GM23248 (cell line): ENCODE results near the gene UBAC1. TPM values are rescaled to one million over a fixed set of nuclear protein-coding genes. Genes with fewer than 3 reads are reported as not detected.

Experiments
- DNase-seq: peaks from one replicate; pipeline ENCODE4 v3.0.0-alpha.2; 2015
- H2AFZ ChIP-seq: fragments of 200-600 bp; sonication (generic); 2 replicates; pipeline ENCODE4 v1.6.1; 2016; ENCODE audit warnings: antibody characterized with exemption
- H3F3A ChIP-seq: fragments of 200-600 bp; sonication (generic); 2 replicates; pipeline ENCODE4 v1.6.1; 2016; ENCODE audit warnings: mild to moderate bottlenecking, antibody characterized with exemption, mixed run types; ENCODE audit not compliant: insufficient read depth
- H3K27ac ChIP-seq: fragments of 200-600 bp; sonication (generic); 2 replicates; pipeline ENCODE4 v1.5.1; 2016; ENCODE audit warnings: mild to moderate bottlenecking
- H3K27me3 ChIP-seq: fragments of 200-600 bp; sonication (generic); replicated peaks from 2 replicates; pipeline ENCODE4 v1.6.1; 2016; ENCODE audit warnings: mild to moderate bottlenecking; ENCODE audit not compliant: insufficient read depth
- H3K36me3 ChIP-seq: fragments of 200-600 bp; sonication (generic); 2 replicates; pipeline ENCODE4 v1.6.1; 2016; ENCODE audit warnings: low read depth, mild to moderate bottlenecking
- H3K4me1 ChIP-seq: fragments of 200-600 bp; sonication (generic); 2 replicates; pipeline ENCODE4 v1.6.1; 2016; ENCODE audit warnings: mild to moderate bottlenecking; ENCODE audit not compliant: insufficient read depth
- H3K4me2 ChIP-seq: fragments of 200-600 bp; sonication (generic); one replicate; pipeline ENCODE4 v1.6.1; 2016; ENCODE audit warnings: mild to moderate bottlenecking; ENCODE audit not compliant: unreplicated experiment
- H3K4me3 ChIP-seq: fragments of 200-600 bp; sonication (generic); 2 replicates; pipeline ENCODE4 v1.5.1; 2016; ENCODE audit warnings: mild to moderate bottlenecking
- H3K79me2 ChIP-seq: fragments of 200-600 bp; sonication (generic); 2 replicates; pipeline ENCODE4 v1.6.1; 2016; ENCODE audit warnings: mild to moderate bottlenecking; ENCODE audit not compliant: insufficient read depth
- H3K9ac ChIP-seq: fragments of 200-600 bp; sonication (generic); 2 replicates; pipeline ENCODE4 v1.6.1; 2016; ENCODE audit warnings: mild to moderate bottlenecking
- H3K9me2 ChIP-seq: fragments of 200-600 bp; sonication (generic); 2 replicates; pipeline ENCODE4 v1.6.1; 2016; ENCODE audit warnings: mixed run types, mild to moderate bottlenecking, moderate library complexity; ENCODE audit not compliant: insufficient read depth
- H3K9me3 ChIP-seq: fragments of 200-600 bp; sonication (generic); one replicate; pipeline ENCODE4 v1.6.1; 2017; ENCODE audit warnings: low read depth
- H4K20me1 ChIP-seq: fragments of 200-600 bp; sonication (generic); 2 replicates; pipeline ENCODE4 v1.6.0; 2016; ENCODE audit not compliant: insufficient read depth
- EZH2 ChIP-seq: fragments of 200-600 bp; sonication (generic); IDR thresholded peaks from 2 replicates; pipeline ENCODE4 v1.6.1; 2018; ENCODE audit warnings: antibody characterized with exemption, mild to moderate bottlenecking; ENCODE audit not compliant: insufficient read depth, poor library complexity, severe bottlenecking
- EZH2phosphoT487 ChIP-seq: fragments of 200-600 bp; sonication (generic); IDR thresholded peaks from 2 replicates; pipeline ENCODE4 v1.6.1; 2018; ENCODE audit warnings: antibody characterized with exemption, moderate library complexity, mild to moderate bottlenecking, low read depth; ENCODE audit not compliant: insufficient read depth
- WGBS, 2 experiments: methylation state at CpG; one replicate each; pipeline ENCODE4 v1.1.6; 2015 to 2017; ENCODE audit warnings: low lambda C conversion rate in 2 of 2, low coverage in 1 of 2; ENCODE audit errors: missing lambda C conversion rate in 2 of 2; 5-methylcytosine and 5-hydroxymethylcytosine counted together
- in situ Hi-C: fragments of 300-500 bp; cut with MboI; formaldehyde crosslinking; loops from 2 replicates; pipeline ENCODE4 v1.15.0; 2020
- polyA plus RNA-seq: library from polyadenylated mRNA; unstranded; fragments of >200 nt; fragmentation: Nextera tagmentation; extraction: Ambion mirVana; gene quantifications from 2 replicates; pipeline ENCODE4 v1.2.1, GENCODE V29; 2016
- total RNA-seq: library from RNA; depleted of rRNA; stranded (reverse); fragments of >200 nt; shearing (Covaris generic); gene quantifications from 2 replicates; pipeline ENCODE4 v1.2.3, GENCODE V29; 2014

UBAC1 gene
- total and polyA plus RNA-seq, 2 experiments from 2014 or later, result 29.4 to 45.9 TPM

DNA sequence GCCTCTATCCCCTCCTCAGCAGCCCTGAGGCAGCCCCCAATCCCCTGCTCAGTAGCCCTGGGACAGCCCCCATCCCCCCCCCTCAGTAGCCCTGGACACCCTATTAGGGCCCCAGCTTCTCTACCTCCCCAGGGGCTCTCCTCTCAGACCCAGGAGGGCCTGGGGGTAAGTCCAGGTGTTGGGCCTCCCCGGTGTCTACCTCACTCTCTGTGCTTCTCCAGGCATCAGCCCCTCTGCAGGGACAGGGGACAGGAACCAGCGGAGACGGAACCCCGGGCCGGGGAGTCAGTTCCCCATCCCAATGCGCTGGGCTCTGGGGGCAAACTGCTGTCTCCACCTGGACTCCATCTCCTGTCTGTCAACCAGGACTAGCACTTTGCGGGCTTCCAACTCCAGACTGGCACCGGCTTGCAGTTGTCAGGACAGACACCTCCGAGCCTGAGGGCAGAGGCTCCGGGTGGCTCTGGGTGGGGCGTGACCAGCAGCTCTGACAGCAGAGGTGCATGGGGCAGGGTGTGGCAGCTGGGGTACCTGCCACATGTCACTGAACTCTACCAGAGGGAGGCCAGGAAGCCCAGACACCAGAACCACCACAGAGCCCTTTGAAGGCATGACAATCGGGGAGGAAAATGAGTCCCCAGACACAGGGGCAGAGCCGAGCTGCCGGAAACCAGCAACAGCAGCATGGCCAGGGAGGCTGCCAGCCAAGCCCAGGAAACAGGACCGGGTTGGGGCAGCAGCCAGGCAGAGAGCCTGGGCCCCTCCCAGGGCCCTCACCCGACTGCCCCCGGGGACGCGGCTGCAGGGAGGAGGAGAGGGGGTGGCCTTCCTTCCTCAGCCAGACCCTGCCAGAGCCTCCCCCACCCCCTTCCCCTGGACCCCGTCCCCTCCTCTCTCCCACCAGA, 17.7 kb upstream of the UBAC1 start:
- Histone ChIP-seq H3K9me2 (no peaks in the 10 kb centered on the region), H4K20me1 (no peaks in the 10 kb centered on the region), H3F3A (0 out of 2 replicates have a peak, but pooled peaks cover 4% of the 10 kb centered on the region), H3K4me3 (no peak overlapping the region), H3K27ac (no peak overlapping the region), H3K4me1 (no peaks in the 10 kb centered on the region), H3K79me2 (no peaks in the 10 kb centered on the region), H3K4me2 (no peak overlapping the region), H3K36me3 (no peaks in the 10 kb centered on the region), H3K9ac (no peak overlapping the region), H3K27me3 (peaks cover 15% of the 10 kb centered on the region), H2AFZ (no peak overlapping the region), H3K9me3 (no peaks in the 10 kb centered on the region)
- DNase-seq, result no peak
- WGBS, 2 experiments, result 24 to 29% methylated on average over 19 to 20 of the region's 20 CpGs
- TF ChIP-seq EZH2 (no peak), EZH2phosphoT487 (no peak)
- in situ Hi-C loops, result no loop called here

GRCh38 chr9:135976944-135977343, 15.8 kb upstream of the UBAC1 start:
- Histone ChIP-seq H3F3A (no peaks in the 10 kb centered on the region), H3K4me2 (no peak overlapping the region), H3K27ac (no peak overlapping the region), H3K27me3 (no peaks in the 10 kb centered on the region; the same call in 1 of the 2 replicates), H4K20me1 (no peaks in the 10 kb centered on the region), H3K9me2 (no peaks in the 10 kb centered on the region), H3K9me3 (no peaks in the 10 kb centered on the region), H3K9ac (no peak overlapping the region), H3K36me3 (no peaks in the 10 kb centered on the region), H3K4me1 (no peaks in the 10 kb centered on the region), H3K79me2 (no peaks in the 10 kb centered on the region), H3K4me3 (no peak overlapping the region), H2AFZ (no peak overlapping the region)
- TF ChIP-seq EZH2phosphoT487 (no peak), EZH2 (no peak)
- in situ Hi-C loops, result no loop called here
- DNase-seq, result no peak
- 32 to 33% methylated on average over 13 of the region's 13 CpGs for WGBS, 2 experiments

DNA sequence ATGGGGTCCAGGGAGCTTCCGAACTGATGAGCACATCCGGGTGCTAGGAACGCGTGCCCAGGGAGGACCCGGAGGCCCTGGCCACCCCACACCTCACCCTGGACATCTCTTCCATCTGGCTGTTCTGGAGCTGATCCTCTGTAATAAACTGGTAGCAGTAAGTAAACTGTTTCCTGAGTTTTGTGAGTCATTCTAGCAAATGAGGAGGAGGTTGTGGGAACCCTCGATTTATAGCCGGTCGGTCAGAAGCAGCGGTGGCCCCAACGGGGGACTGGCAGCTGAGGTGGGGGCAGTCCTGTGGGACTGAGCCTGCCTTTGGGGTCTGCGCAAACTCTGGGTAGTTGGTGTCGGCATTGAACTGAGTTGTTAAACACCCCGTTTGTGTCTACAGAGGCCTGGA, 15.4 kb upstream of the UBAC1 start:
- no peaks in the 10 kb centered on the region for H3K4me1 ChIP-seq
- H3F3A ChIP-seq, result no peaks in the 10 kb centered on the region
- in situ Hi-C loops, result no loop called here
- peak; percentile 30 for DNase-seq
- H3K36me3 ChIP-seq, result no peaks in the 10 kb centered on the region
- no peak overlapping the region for H3K4me2 ChIP-seq
- H3K4me3 ChIP-seq, result no peak overlapping the region
- no peak overlapping the region for H2AFZ ChIP-seq
- no peaks in the 10 kb centered on the region for H3K79me2 ChIP-seq
- no peaks in the 10 kb centered on the region for H4K20me1 ChIP-seq
- H3K27me3 ChIP-seq, result peaks cover 1% of the 10 kb centered on the region; the same call in 1 of the 2 replicates
- no peak overlapping the region for H3K27ac ChIP-seq
- TF ChIP-seq EZH2, result no peak
- no peak for TF ChIP-seq EZH2phosphoT487
- no peak overlapping the region for H3K9ac ChIP-seq
- no peaks in the 10 kb centered on the region for H3K9me3 ChIP-seq
- no peaks in the 10 kb centered on the region for H3K9me2 ChIP-seq
- WGBS, 2 experiments, result 65 to 72% methylated on average over 13 of the region's 13 CpGs

DNA sequence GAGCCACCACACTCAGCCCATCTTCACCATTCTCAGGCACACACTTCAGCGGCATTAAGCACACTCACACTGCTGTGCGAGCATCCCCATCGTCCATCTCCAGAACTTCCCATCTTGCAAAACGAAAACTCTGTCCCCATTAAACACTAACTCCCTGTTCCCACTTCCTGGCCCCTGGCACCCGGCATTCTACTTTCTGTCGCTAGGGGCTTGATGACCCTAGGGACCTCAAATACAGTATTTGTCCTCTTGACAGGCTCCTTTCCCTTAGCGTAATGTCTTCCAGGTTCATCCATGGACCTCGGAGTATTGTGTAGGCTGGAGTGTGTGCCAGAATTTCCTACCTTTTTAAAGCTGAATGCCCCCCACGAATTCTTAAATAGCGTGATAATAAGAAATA, 14.7 kb upstream of the UBAC1 start:
- H3K79me2 ChIP-seq, result no peaks in the 10 kb centered on the region
- H4K20me1 ChIP-seq, result no peaks in the 10 kb centered on the region
- no peak overlapping the region for H2AFZ ChIP-seq
- peaks cover 5% of the 10 kb centered on the region; the same call in 1 of the 2 replicates for H3K27me3 ChIP-seq
- H3K4me2 ChIP-seq, result no peak overlapping the region
- WGBS, 2 experiments, result 70% methylated on average over 10 of the region's 10 CpGs
- no peaks in the 10 kb centered on the region for H3K9me2 ChIP-seq
- H3K4me1 ChIP-seq, result no peaks in the 10 kb centered on the region
- TF ChIP-seq EZH2 (no peak), EZH2phosphoT487 (no peak)
- in situ Hi-C loops, result no loop called here
- no peak overlapping the region for H3K4me3 ChIP-seq
- no peak for DNase-seq
- no peaks in the 10 kb centered on the region for H3K9me3 ChIP-seq
- H3F3A ChIP-seq, result no peaks in the 10 kb centered on the region
- H3K27ac ChIP-seq, result no peak overlapping the region
- H3K9ac ChIP-seq, result no peak overlapping the region
- no peaks in the 10 kb centered on the region for H3K36me3 ChIP-seq
